Measurements from ENCODE around the gene KLRD1.
A peak's percentile ranks its signal among the peaks of the same experiment; 100 is the strongest.
"Not testable (repeated sequence)": the region's sequence is repeated elsewhere in the genome, so short reads cannot be mapped to it uniquely, and the experiment has no call there.

Gene KLRD1

GRCh38 chr12:10365696-10366405 lies 58.2 kb downstream of the KLRD1 start:
- peak overlapping the region; percentile 95 for H3K27ac ChIP-seq
- DNase-seq (ENCODE audit: low read depth, low spot score), result no peak

DNA sequence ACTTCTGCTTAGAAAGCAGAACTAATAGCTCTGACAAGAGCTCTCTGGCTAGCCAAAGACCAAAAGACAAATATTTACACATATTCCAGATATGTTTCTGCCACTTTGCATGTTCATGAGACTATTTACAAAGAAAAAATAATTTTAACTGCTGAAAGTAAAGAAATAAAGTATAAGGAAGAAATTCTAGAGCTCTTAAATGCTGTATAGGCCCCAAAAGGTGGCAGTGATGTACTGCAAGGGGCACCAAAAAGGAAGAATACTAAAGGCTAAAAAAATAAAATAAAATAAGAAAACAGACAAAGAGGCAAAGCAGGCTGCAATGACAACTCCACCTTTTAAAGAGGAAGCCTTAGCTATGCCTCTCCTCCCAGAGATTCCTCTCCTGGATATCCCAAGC lies 59.2 kb downstream of the KLRD1 start:
- H3K27ac ChIP-seq, result no peak overlapping the region
- no peak for DNase-seq (ENCODE audit: low read depth, low spot score)

GRCh38 chr12:10367714-10368113 lies 60.0 kb downstream of the KLRD1 start:
- H3K27ac ChIP-seq; DNase-seq (ENCODE audit: low read depth, low spot score): not testable (repeated sequence)

DNA sequence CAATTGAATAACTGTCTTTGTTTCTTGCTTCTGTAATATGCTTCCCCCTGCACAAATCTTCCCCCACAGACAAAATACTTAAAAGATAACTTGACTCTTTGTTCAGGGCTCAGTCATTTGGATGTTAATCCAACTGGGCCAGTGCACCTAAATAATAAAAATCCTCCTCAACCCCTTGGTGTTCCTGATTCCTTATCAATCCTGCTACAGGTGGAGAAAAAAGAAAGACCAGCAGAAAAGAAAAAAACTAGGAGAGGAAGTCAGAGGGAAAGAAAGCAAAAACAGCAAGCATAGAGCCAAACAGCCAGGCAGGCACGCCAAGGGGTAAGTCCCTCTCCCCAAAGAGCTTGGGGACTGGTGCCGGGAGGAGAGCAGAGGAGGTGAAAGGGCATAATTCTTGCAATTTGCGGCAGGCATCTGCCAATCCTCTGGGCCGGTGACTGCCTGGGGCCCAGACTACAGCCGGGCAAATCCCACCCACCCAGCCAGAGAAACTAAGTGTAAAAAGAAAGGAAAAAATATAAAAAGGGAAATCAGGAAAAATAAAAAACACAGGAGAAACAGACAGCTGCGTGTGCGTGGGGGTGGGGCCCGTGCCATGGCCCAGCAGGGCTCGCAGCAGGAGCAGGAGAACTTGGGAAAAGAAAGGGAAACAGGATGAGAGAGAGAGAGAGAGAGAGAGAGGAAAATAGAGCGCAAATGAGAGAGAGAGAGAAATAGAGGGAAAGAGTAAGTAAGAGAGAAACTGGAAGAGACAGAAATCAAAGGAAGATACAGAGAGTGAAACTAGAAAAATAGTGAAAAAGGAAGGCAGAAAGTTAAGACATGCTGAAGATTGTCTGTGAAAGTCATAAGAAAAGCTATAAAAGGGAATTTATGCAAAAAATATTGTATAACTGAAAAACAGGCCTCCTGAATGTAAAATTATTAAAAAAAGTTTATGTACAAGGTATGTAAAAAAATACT lies 60.8 kb downstream of the KLRD1 start:
- H3K27ac ChIP-seq, result no peak overlapping the region
- DNase-seq (ENCODE audit: low read depth, low spot score), result no peak

DNA sequence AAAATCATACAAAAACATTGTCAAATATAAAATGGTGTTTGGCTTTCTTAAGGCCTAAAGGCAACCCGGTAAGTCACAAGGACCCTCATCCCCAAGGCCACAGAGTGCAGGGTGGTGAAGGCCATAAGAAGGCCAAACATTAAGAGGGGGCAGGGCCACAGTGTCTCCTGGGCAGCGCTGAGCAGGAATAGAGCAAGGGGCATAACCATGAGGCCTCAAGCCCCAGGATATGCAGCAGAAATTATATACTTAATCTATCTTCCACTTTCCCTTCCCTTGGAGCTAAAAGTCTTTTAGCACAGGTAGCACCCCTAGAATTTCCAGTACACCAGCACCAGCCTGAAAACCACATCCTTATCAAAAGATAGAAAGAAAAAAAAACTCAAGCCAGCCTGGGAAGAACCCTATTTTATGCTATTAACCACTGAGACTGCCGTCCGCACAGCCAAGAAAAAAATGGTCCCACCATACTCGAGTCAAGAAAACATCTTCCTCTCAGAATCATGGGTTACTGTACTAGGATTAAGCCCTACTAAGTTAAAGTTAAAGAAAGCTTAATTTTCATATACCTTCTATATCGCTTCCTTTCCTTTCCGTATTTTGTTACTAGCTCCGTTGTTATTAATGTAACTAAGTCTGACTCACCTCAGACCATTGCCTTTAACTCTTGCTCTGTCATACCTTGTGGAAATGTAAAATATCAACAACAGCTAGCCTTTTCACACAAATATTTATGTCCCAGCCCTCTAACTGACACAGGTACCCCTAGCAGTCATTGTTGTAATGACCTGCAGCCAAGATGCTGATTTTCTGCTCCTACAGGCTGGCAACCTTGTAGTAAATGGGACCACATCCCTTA lies 62.1 kb downstream of the KLRD1 start:
- H3K27ac ChIP-seq, result peak overlapping the region; percentile 86
- DNase-seq (ENCODE audit: low read depth, low spot score), result no peak

- H3K27ac ChIP-seq, result peak overlapping the region; percentile 86
- DNase-seq (ENCODE audit: low read depth, low spot score), result not testable (repeated sequence)
These were observed 64.3 kb downstream of the KLRD1 start for GRCh38 chr12:10371893-10372535.

DNA sequence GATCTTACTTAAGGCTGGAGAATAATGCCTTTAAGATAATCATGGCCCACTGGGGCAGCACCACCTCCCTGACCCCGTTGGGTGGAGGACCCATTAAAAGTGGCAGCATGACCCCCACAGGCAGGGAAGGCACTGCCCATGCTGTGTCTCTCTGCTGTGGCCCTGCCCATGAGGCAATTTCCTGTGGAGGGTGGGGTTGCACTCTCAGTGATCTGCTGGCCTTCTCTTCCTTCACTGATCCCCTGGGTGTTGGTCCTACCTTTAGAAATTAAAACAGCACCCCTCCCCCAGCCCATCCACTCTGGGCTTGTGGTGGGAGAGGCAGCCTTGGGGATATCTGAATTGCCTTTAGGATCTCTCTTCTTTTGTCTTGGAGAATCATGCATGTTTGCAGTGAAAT lies 64.9 kb downstream of the KLRD1 start:
- H3K27ac ChIP-seq, result peak overlapping the region; percentile 86
- no peak for DNase-seq (ENCODE audit: low read depth, low spot score)

DNA sequence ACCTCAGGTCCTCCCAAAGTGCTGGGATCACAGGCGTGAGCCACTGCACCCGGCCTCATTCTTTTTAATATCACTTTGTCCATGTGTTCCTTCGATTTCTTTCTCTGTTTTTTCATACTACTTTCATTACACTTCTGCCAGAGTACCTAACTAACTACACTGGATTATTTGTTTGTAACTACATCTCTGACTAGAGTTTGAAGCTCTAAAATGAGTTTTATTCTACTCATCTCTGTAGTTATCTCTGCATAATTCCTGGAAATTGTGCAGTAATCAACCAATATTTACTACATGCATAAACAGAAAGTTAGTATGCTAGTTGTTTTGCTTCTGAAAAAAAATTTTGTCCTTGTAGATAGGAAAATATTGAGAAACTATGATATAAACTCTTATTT lies 67.0 kb downstream of the KLRD1 start:
- no peak overlapping the region for H3K27ac ChIP-seq

GRCh38 chr12:10378737-10379136 lies 71.1 kb downstream of the KLRD1 start:
- peak overlapping the region; percentile 19 for H3K27ac ChIP-seq

More for the DNA sequence above, 67.0 kb downstream of the KLRD1 start:
- DNase-seq (ENCODE audit: low read depth, low spot score), result no peak

More at GRCh38 chr12:10378737-10379136, 71.1 kb downstream of the KLRD1 start:
- not testable (repeated sequence) for DNase-seq (ENCODE audit: low read depth, low spot score)

Measured in epithelial cell of prostate (primary cell).